Caco-2 (cell line): Measurements from ENCODE around the gene CDH9. TPM values are rescaled to one million over a fixed set of nuclear protein-coding genes. Genes with fewer than 3 reads are reported as not detected.

Source experiments
- BruUV-seq: library from RNA; stranded (reverse); fragments of 400-500 nt; replicated peaks from 2 replicates; lab custom pipeline; 2021; lab: Mats Ljungman, UMichigan
- CTCF ChIA-PET: fragments of 300-600 bp; sonication (Branson Sonifier 250); formaldehyde crosslinking; loops from one replicate; lab custom pipeline; 2022; ENCODE audit warnings: antibody characterized with exemption; lab: Charles Lee
- POLR2A ChIA-PET: fragments of 300-600 bp; sonication (Branson Sonifier 250); formaldehyde crosslinking; loops from one replicate; lab custom pipeline; 2022; ENCODE audit warnings: antibody characterized with exemption; lab: Charles Lee
- DNase-seq, 2 experiments: peaks; one replicate each; pipeline versions ENCODE4 v3.0.0 to v3.0.0-alpha.2; 2020 to 2022
- H3K27me3 ChIP-seq: replicated peaks from 2 replicates; pipeline ENCODE4 v1.6.0; 2011; ENCODE audit warnings: low read length; ENCODE audit not compliant: control insufficient read depth, insufficient read depth
- H3K36me3 ChIP-seq: 2 replicates; pipeline ENCODE4 v1.5.1; 2011; ENCODE audit warnings: low read length; ENCODE audit not compliant: control insufficient read depth, insufficient read depth
- H3K4me1 ChIP-seq: fragments of 250-450 bp; sonication (Bioruptor Pico); 2 replicates; pipeline ENCODE4 v1.5.1; 2020; ENCODE audit warnings: mild to moderate bottlenecking
- H3K4me3 ChIP-seq: 2 replicates; pipeline ENCODE4 v1.5.1; 2011; ENCODE audit warnings: low read depth, mild to moderate bottlenecking, control low read depth, low read length
- H3K9me3 ChIP-seq: fragments of 250-450 bp; sonication (Bioruptor Pico); 2 replicates; pipeline ENCODE4 v1.5.1; 2020; ENCODE audit warnings: mild to moderate bottlenecking, moderate library complexity
- H3K27ac Mint-ChIP-seq: one replicate; pipeline ENCODE4 v1.8.0; 2022; ENCODE audit warnings: mixed read lengths; ENCODE audit not compliant: unreplicated experiment
- H3K27me3 Mint-ChIP-seq: one replicate; pipeline ENCODE4 v1.8.0; 2022; ENCODE audit warnings: mixed read lengths; ENCODE audit not compliant: insufficient read depth, unreplicated experiment
- H3K36me3 Mint-ChIP-seq: one replicate; pipeline ENCODE4 v1.8.0; 2022; ENCODE audit warnings: mild to moderate bottlenecking, mixed read lengths; ENCODE audit not compliant: insufficient read depth, unreplicated experiment
- H3K4me1 Mint-ChIP-seq: one replicate; pipeline ENCODE4 v1.8.0; 2022; ENCODE audit warnings: low read depth, mixed read lengths; ENCODE audit not compliant: unreplicated experiment
- H3K4me3 Mint-ChIP-seq: one replicate; pipeline ENCODE4 v1.8.0; 2022; ENCODE audit warnings: mild to moderate bottlenecking, moderate library complexity, mixed read lengths; ENCODE audit not compliant: unreplicated experiment
- H3K9me3 Mint-ChIP-seq: one replicate; pipeline ENCODE4 v1.8.0; 2022; ENCODE audit warnings: mixed read lengths; ENCODE audit not compliant: unreplicated experiment
- intact Hi-C: fragments of 100-400 bp; cut with micrococcal nuclease; formaldehyde crosslinking; loops from one replicate; pipeline ENCODE4 v1.10.0; 2022; ENCODE audit not compliant: unreplicated experiment
- total RNA-seq: library from RNA; stranded (reverse); gene quantifications from 2 replicates; pipeline ENCODE4 v1.2.3, GENCODE V29; 2022
- TF ChIP-seq, protein P1 (sequence below), 2 experiments: fragments of 200-600 bp in 1 of 2; IDR thresholded peaks; 1 replicate in 1 of 2; 2 replicates in 1 of 2; pipeline versions ENCODE4 v1.5.1 to v1.8.0; 2011 to 2022; ENCODE audit warnings: antibody characterized with exemption in 1 of 2, control low read depth in 1 of 2, inconsistent platforms in 1 of 2, low read depth in 1 of 2, low read length in 1 of 2, mild to moderate bottlenecking in 1 of 2, moderate library complexity in 1 of 2; ENCODE audit not compliant: insufficient read depth in 1 of 2, severe bottlenecking in 1 of 2, unreplicated experiment in 1 of 2

CDH9 gene
- total RNA-seq, 1 experiment from 2014 or later, result not detected

DNA sequence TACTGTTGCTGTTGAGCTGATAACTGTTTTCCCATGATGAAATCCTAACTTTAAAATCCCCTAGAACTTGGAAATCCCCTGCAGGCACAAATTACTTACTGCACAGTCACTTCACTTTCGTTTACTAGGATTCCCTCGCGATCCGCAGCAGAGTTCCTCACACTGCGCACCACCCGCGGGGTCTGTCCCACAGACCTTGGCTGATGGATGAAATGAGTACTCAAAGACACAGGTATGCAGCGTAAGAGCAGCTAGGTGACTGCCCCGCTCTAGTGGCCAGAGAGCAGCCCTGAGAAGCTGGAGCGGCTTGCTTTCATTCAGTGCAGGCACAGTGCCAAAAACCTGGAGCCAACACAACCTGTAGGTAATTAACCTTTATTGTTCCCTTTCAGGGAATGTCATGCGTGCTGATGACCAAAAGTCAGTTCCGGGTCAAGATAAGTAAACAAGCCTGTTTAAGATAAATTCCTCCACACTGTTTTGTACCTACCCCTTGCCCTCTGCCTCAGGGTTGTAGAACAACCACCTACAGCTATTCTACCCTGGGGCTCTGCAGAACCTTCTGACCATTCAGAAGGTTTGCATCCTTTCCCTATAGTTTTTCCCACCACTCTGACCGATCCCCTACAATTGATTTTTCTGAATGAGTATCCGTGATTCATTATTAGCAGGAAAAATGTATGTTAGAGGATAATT is 191.2 kb downstream of the CDH9 start:
- no peaks in the 10 kb centered on the region for H3K9me3 ChIP-seq
- Mint-ChIP-seq H3K27ac (no peak overlapping the region), H3K27me3 (no peaks in the 10 kb centered on the region), H3K36me3 (no peaks in the 10 kb centered on the region), H3K9me3 (peaks cover 18% of the 10 kb centered on the region), H3K4me1 (peaks cover 9% of the 10 kb centered on the region), H3K4me3 (peak overlapping the region; percentile 20)
- DNase-seq, result peak; percentile 7 to 57
- no peak overlapping the region for H3K4me3 ChIP-seq
- ChIA-PET CTCF (no interaction called here), POLR2A (no interaction called here)
- BruUV-seq, result no TSS peak
- H3K4me1 ChIP-seq, result no peaks in the 10 kb centered on the region
- TF ChIP-seq, protein P1, sequence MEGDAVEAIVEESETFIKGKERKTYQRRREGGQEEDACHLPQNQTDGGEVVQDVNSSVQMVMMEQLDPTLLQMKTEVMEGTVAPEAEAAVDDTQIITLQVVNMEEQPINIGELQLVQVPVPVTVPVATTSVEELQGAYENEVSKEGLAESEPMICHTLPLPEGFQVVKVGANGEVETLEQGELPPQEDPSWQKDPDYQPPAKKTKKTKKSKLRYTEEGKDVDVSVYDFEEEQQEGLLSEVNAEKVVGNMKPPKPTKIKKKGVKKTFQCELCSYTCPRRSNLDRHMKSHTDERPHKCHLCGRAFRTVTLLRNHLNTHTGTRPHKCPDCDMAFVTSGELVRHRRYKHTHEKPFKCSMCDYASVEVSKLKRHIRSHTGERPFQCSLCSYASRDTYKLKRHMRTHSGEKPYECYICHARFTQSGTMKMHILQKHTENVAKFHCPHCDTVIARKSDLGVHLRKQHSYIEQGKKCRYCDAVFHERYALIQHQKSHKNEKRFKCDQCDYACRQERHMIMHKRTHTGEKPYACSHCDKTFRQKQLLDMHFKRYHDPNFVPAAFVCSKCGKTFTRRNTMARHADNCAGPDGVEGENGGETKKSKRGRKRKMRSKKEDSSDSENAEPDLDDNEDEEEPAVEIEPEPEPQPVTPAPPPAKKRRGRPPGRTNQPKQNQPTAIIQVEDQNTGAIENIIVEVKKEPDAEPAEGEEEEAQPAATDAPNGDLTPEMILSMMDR (IDR thresholded peaks at IDR 0.05; ENCODE audit: insufficient read depth in 1 of 2, low read depth in 1 of 2, low read length in 1 of 2, severe bottlenecking in 1 of 2, unreplicated experiment in 1 of 2), result no peak
- intact Hi-C loops, result no loop called here
- H3K36me3 ChIP-seq, result no peaks in the 10 kb centered on the region
- H3K27me3 ChIP-seq, result no peaks in the 10 kb centered on the region

DNA sequence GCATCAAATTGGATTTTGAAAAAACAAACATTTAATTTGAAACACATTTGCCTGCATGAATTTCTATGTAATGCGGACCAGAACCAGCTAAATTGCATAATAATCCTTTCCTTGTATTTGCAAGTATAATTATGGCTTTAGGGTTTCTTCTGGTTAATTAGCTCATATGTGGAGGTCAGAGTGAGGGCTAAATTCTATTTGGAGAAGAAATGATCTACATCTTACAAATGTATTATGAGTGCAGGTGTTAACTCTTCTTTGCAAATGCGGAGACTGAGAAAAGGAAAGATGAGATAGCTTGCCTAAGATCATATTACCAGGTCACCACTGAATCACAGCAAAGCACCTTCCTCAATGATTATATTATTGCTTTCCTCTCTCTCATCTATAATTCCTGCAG is 194.7 kb downstream of the CDH9 start:
- Histone ChIP-seq H3K4me1 (no peaks in the 10 kb centered on the region), H3K9me3 (no peaks in the 10 kb centered on the region), H3K4me3 (no peak overlapping the region), H3K36me3 (no peaks in the 10 kb centered on the region), H3K27me3 (no peaks in the 10 kb centered on the region)
- no peaks in the 10 kb centered on the region for H3K36me3 Mint-ChIP-seq
- peaks cover 9% of the 10 kb centered on the region for H3K4me1 Mint-ChIP-seq
- intact Hi-C loops, result no loop called here
- TF ChIP-seq, protein P1 (IDR thresholded peaks at IDR 0.05; ENCODE audit: insufficient read depth in 1 of 2, low read depth in 1 of 2, low read length in 1 of 2, severe bottlenecking in 1 of 2, unreplicated experiment in 1 of 2), result no peak
- peaks cover 15% of the 10 kb centered on the region for H3K9me3 Mint-ChIP-seq
- H3K27me3 Mint-ChIP-seq, result no peaks in the 10 kb centered on the region
- no peak for DNase-seq
- CTCF ChIA-PET, result no interaction called here
- BruUV-seq, result no TSS peak
- H3K27ac Mint-ChIP-seq, result no peak overlapping the region
- POLR2A ChIA-PET, result no interaction called here
- H3K4me3 Mint-ChIP-seq, result no peak overlapping the region

DNA sequence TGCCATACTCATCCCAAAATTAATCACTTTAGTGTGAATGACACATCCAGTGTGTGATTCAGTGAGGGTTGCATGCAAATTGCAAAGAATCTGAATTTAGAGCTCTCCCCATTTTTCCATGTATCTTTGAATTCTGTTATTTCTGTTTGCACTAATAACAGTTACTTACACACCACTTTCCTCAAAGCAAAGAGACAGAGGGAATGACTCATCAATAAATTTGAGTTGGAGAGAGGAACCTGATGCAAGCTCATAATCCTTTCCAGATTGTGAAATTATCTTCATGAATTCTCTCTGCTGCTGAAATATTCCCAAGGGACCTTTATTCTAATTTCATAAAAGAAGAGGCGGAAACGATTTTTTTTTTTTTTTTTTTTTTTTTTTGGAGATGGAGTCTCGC is 204.8 kb downstream of the CDH9 start:
- H3K27ac Mint-ChIP-seq, result no peak overlapping the region

More for the DNA sequence above, 204.8 kb downstream of the CDH9 start:
- BruUV-seq, result no TSS peak
- Histone ChIP-seq H3K27me3 (no peaks in the 10 kb centered on the region), H3K4me3 (no peak overlapping the region), H3K9me3 (no peaks in the 10 kb centered on the region), H3K36me3 (no peaks in the 10 kb centered on the region), H3K4me1 (no peaks in the 10 kb centered on the region)
- TF ChIP-seq, protein P1 (IDR thresholded peaks at IDR 0.05; ENCODE audit: insufficient read depth in 1 of 2, low read depth in 1 of 2, low read length in 1 of 2, severe bottlenecking in 1 of 2, unreplicated experiment in 1 of 2), result no peak
- no peaks in the 10 kb centered on the region for H3K36me3 Mint-ChIP-seq
- peaks cover 1% of the 10 kb centered on the region for H3K9me3 Mint-ChIP-seq
- intact Hi-C loops, result no loop called here
- H3K27me3 Mint-ChIP-seq, result no peaks in the 10 kb centered on the region
- ChIA-PET POLR2A (no interaction called here), CTCF (no interaction called here)
- H3K4me3 Mint-ChIP-seq, result no peak overlapping the region
- no peaks in the 10 kb centered on the region for H3K4me1 Mint-ChIP-seq
- no peak for DNase-seq
